Ishikawa (cell line): ENCODE data around the gene FLOT1.

Experiments used
- CEBPB ChIP-seq: IDR thresholded peaks from 2 replicates; pipeline ENCODE4 v1.6.1; 2012
- CREB1 ChIP-seq: IDR thresholded peaks from 2 replicates; pipeline ENCODE4 v1.6.1; 2012; ENCODE audit warnings: low read depth
- EGR1 ChIP-seq: IDR thresholded peaks from 2 replicates; pipeline ENCODE4 v1.6.1; 2012
- EP300 ChIP-seq: IDR thresholded peaks from 2 replicates; pipeline ENCODE4 v1.6.1; 2012; ENCODE audit warnings: borderline replicate concordance
- FOXM1 ChIP-seq: IDR thresholded peaks from 2 replicates; pipeline ENCODE4 v1.6.1; 2012; ENCODE audit warnings: low read depth, borderline replicate concordance
- MAX ChIP-seq: IDR thresholded peaks from 2 replicates; pipeline ENCODE4 v1.6.1; 2012
- NFIC ChIP-seq: IDR thresholded peaks from 2 replicates; pipeline ENCODE4 v1.6.1; 2012
- RAD21 ChIP-seq: IDR thresholded peaks from 2 replicates; pipeline ENCODE4 v1.6.1; 2012; ENCODE audit warnings: low read depth
- TAF1 ChIP-seq: IDR thresholded peaks from 2 replicates; pipeline ENCODE4 v1.6.1; 2012; ENCODE audit warnings: low read depth, mild to moderate bottlenecking
- TCF12 ChIP-seq: IDR thresholded peaks from 2 replicates; pipeline ENCODE4 v1.6.1; 2012; ENCODE audit warnings: low read depth
- TEAD4 ChIP-seq: IDR thresholded peaks from 2 replicates; pipeline ENCODE4 v1.6.1; 2012
- USF1 ChIP-seq: IDR thresholded peaks from 2 replicates; pipeline ENCODE4 v1.6.1; 2012
- YY1 ChIP-seq: IDR thresholded peaks from 2 replicates; pipeline ENCODE4 v1.6.1; 2012; ENCODE audit warnings: low read depth
- ZBTB7A ChIP-seq: IDR thresholded peaks from 2 replicates; pipeline ENCODE4 v1.6.1; 2012; ENCODE audit warnings: low read depth
- TF ChIP-seq, protein P1 (sequence below): IDR thresholded peaks from 2 replicates; pipeline ENCODE4 v1.6.1; 2012; ENCODE audit warnings: low read depth, mild to moderate bottlenecking

FLOT1 gene

GRCh38 chr6:30686908-30687658 is 55.4 kb downstream of the FLOT1 start:
- 0 out of 2 replicates have a peak, but pooled peaks have one; percentile 46 for TF ChIP-seq TAF1
- TF ChIP-seq NFIC, result no peak
- TF ChIP-seq EGR1, result peak; percentile 88
- no peak for TF ChIP-seq CREB1
- TF ChIP-seq ZBTB7A, result peak; percentile 71; the same call in 1 of the 2 replicates
- TF ChIP-seq TCF12, result peak; percentile 85
- peak; percentile 28 for TF ChIP-seq EP300
- TF ChIP-seq MAX, result peak; percentile 65; the same call in 1 of the 2 replicates

GRCh38 chr6:30686009-30686907 is 56.2 kb downstream of the FLOT1 start, which contains the start of gene PPP1R18:
Gene PPP1R18 (minus strand): TSS chr6:30686645. CDS start chr6:30686018, 627 bp downstream.
- TF ChIP-seq TEAD4, result no peak
- no peak for TF ChIP-seq YY1
- no peak for TF ChIP-seq EP300
- no peak for TF ChIP-seq FOXM1
- no peak for TF ChIP-seq TAF1

- no peak for TF ChIP-seq YY1
- TF ChIP-seq RAD21, result no peak
- TF ChIP-seq FOXM1, result no peak
- TF ChIP-seq TCF12, result no peak
- TF ChIP-seq TEAD4, result no peak
- no peak for TF ChIP-seq TAF1
These were observed 57.1 kb downstream of the FLOT1 start for GRCh38 chr6:30685157-30686008.

DNA sequence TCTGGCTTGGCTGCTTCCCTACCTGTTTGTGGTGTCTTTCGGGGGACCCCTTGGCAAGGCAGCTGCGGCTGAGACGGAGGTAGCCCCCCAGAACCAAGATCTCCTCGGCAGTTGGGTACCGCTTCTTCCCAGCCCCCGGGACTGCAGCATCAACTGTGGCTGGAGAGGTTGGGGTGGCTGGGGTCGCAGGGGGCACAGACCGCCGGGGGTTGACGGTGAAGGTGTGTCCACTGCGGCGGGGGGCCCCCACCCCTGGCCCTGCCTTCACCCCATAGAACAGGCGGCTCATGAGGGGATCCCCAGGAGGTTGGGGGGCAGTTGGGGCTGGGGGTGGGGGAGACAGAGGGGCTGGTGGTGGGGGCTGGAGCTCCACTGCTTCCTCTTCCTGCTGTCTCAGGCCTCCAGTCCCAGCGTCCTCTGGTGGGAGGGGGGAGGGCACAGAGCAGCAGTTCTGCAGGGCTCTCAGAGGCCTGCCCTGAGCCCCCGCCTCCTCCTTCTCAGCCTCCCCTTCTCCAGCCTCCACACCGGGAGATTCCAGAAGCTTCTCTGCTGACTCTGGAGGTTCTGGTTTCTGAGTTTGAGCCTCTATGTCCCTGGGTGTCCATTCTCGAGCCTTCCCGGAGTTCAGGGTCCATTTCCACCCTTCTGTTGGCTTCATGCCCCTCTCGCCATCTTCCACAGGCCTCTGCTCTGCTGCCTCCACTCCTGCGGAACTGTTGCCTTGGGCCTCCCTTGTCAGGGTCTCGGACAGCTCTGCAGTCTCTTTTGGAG is 57.9 kb downstream of the FLOT1 start:
- TF ChIP-seq TAF1, result no peak

DNA sequence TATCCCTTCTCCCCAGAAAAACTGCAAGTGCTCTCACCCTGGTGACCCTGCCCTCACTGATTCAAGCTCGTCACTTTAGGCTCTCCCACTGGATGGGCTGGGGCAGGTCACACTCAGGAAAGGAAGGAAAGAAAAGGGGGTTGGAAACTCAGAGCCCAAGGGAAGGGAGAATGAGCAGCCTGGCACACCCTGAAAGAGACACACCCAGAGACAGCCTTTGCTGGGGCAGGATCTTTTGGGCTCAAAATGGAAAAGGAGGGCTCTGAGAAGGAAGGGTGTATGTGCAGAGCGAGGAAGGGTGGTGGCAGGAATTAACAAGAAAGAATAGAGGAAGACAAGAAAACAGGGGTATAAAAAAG is 58.5 kb downstream of the FLOT1 start:
- no peak for TF ChIP-seq TCF12
- TF ChIP-seq FOXM1, result no peak
- TF ChIP-seq MAX, result no peak
- TF ChIP-seq YY1, result no peak
- TF ChIP-seq EP300, result no peak
- no peak for TF ChIP-seq USF1
- TF ChIP-seq, protein P1, sequence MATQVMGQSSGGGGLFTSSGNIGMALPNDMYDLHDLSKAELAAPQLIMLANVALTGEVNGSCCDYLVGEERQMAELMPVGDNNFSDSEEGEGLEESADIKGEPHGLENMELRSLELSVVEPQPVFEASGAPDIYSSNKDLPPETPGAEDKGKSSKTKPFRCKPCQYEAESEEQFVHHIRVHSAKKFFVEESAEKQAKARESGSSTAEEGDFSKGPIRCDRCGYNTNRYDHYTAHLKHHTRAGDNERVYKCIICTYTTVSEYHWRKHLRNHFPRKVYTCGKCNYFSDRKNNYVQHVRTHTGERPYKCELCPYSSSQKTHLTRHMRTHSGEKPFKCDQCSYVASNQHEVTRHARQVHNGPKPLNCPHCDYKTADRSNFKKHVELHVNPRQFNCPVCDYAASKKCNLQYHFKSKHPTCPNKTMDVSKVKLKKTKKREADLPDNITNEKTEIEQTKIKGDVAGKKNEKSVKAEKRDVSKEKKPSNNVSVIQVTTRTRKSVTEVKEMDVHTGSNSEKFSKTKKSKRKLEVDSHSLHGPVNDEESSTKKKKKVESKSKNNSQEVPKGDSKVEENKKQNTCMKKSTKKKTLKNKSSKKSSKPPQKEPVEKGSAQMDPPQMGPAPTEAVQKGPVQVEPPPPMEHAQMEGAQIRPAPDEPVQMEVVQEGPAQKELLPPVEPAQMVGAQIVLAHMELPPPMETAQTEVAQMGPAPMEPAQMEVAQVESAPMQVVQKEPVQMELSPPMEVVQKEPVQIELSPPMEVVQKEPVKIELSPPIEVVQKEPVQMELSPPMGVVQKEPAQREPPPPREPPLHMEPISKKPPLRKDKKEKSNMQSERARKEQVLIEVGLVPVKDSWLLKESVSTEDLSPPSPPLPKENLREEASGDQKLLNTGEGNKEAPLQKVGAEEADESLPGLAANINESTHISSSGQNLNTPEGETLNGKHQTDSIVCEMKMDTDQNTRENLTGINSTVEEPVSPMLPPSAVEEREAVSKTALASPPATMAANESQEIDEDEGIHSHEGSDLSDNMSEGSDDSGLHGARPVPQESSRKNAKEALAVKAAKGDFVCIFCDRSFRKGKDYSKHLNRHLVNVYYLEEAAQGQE, result no peak
- TF ChIP-seq CREB1, result no peak
- TF ChIP-seq TEAD4, result no peak
- TF ChIP-seq CEBPB, result no peak
- no peak for TF ChIP-seq NFIC
- TF ChIP-seq TAF1, result no peak
- TF ChIP-seq ZBTB7A, result no peak
- no peak for TF ChIP-seq EGR1
- no peak for TF ChIP-seq RAD21

GRCh38 chr6:30683183-30683979 is 59.1 kb downstream of the FLOT1 start:
- TF ChIP-seq YY1, result no peak
- TF ChIP-seq TAF1, result no peak
- no peak for TF ChIP-seq TEAD4
- no peak for TF ChIP-seq CREB1
- TF ChIP-seq FOXM1, result no peak
- TF ChIP-seq NFIC, result no peak
- TF ChIP-seq, protein P1, result no peak
- TF ChIP-seq CEBPB, result no peak
- TF ChIP-seq MAX, result no peak
- TF ChIP-seq USF1, result no peak
- TF ChIP-seq EP300, result no peak
- TF ChIP-seq ZBTB7A, result no peak
- no peak for TF ChIP-seq EGR1
- TF ChIP-seq TCF12, result no peak
- no peak for TF ChIP-seq RAD21
